SK-N-SH treated with all-trans-retinoic acid at 6 μM for 48 hours (cell line): Measurements from ENCODE around the gene TSPYL4.

Experiments used
- ARNTL ChIP-seq: fragments of 450-650 bp; formaldehyde crosslinking; IDR thresholded peaks from 2 replicates; pipeline ENCODE4 v1.5.0; 2020; ENCODE audit warnings: low read depth, mild to moderate bottlenecking, moderate library complexity, borderline replicate concordance
- CSDC2 ChIP-seq: fragments of 250-450 bp; sonication (Bioruptor Pico); IDR thresholded peaks from 2 replicates; pipeline ENCODE4 v1.5.0; 2020; ENCODE audit warnings: mild to moderate bottlenecking, moderate library complexity
- PATZ1 ChIP-seq: fragments of 250-450 bp; sonication (Bioruptor Pico); IDR thresholded peaks from 2 replicates; pipeline ENCODE4 v1.8.0; 2020; ENCODE audit warnings: mild to moderate bottlenecking, moderate library complexity, borderline replicate concordance
- PPARA ChIP-seq: fragments of 250-450 bp; sonication (Bioruptor Pico); IDR thresholded peaks from 2 replicates; pipeline ENCODE4 v1.5.0; 2020; ENCODE audit warnings: mild to moderate bottlenecking, borderline replicate concordance
- SNAI2 ChIP-seq: fragments of 250-450 bp; sonication (Bioruptor Pico); IDR thresholded peaks from 2 replicates; pipeline ENCODE4 v1.5.0; 2020; ENCODE audit warnings: mild to moderate bottlenecking, moderate library complexity
- ZFP3 ChIP-seq: fragments of 250-450 bp; sonication (Bioruptor Pico); IDR thresholded peaks from 2 replicates; pipeline ENCODE4 v1.5.0; 2020; ENCODE audit warnings: mild to moderate bottlenecking, moderate library complexity
- ZFP30 ChIP-seq: fragments of 450-650 bp; formaldehyde crosslinking; IDR thresholded peaks from 2 replicates; pipeline ENCODE4 v1.5.0; 2022; ENCODE audit warnings: mild to moderate bottlenecking, moderate library complexity
- TF ChIP-seq, protein P1 (sequence below): fragments of 250-450 bp; sonication (Bioruptor Pico); IDR thresholded peaks from 2 replicates; pipeline ENCODE4 v1.5.1; 2021; ENCODE audit warnings: mild to moderate bottlenecking, moderate library complexity
- TF ChIP-seq, protein P2 (sequence below): fragments of 250-450 bp; sonication (Bioruptor Pico); IDR thresholded peaks from 2 replicates; pipeline ENCODE4 v1.8.0; 2021; ENCODE audit warnings: low read depth, mild to moderate bottlenecking, moderate library complexity, borderline replicate concordance

- TF ChIP-seq SNAI2 (CRISPR knock-in tag): no peak
- TF ChIP-seq, protein P1, sequence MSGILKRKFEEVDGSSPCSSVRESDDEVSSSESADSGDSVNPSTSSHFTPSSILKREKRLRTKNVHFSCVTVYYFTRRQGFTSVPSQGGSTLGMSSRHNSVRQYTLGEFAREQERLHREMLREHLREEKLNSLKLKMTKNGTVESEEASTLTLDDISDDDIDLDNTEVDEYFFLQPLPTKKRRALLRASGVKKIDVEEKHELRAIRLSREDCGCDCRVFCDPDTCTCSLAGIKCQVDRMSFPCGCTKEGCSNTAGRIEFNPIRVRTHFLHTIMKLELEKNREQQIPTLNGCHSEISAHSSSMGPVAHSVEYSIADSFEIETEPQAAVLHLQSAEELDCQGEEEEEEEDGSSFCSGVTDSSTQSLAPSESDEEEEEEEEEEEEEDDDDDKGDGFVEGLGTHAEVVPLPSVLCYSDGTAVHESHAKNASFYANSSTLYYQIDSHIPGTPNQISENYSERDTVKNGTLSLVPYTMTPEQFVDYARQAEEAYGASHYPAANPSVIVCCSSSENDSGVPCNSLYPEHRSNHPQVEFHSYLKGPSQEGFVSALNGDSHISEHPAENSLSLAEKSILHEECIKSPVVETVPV (CRISPR knock-in tag): no peak
- TF ChIP-seq ARNTL: no peak
- no peak for TF ChIP-seq PPARA
- TF ChIP-seq CSDC2 (CRISPR knock-in tag): no peak
- TF ChIP-seq, protein P2, sequence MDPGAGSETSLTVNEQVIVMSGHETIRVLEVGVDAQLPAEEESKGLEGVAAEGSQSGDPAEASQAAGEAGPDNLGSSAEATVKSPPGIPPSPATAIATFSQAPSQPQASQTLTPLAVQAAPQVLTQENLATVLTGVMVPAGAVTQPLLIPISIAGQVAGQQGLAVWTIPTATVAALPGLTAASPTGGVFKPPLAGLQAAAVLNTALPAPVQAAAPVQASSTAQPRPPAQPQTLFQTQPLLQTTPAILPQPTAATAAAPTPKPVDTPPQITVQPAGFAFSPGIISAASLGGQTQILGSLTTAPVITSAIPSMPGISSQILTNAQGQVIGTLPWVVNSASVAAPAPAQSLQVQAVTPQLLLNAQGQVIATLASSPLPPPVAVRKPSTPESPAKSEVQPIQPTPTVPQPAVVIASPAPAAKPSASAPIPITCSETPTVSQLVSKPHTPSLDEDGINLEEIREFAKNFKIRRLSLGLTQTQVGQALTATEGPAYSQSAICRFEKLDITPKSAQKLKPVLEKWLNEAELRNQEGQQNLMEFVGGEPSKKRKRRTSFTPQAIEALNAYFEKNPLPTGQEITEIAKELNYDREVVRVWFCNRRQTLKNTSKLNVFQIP (CRISPR knock-in tag): no peak
- no peak for TF ChIP-seq ZFP30 (CRISPR knock-in tag)
- no peak for TF ChIP-seq PATZ1
- TF ChIP-seq ZFP3 (CRISPR knock-in tag): no peak
Measured at GRCh38 chr6:116298973-116299372, 45.1 kb upstream of the TSPYL4 start.
